HG03558 (cell line): ENCODE data around the gene EME2.
"Not testable (repeated sequence)": the region's sequence is repeated elsewhere in the genome, so short reads cannot be mapped to it uniquely, and the experiment has no call there.

ENCODE experiments used
- ATAC-seq: cut with Tn5 transposase; IDR thresholded peaks from one replicate; pipeline ENCODE4 v1.9.1; 2021; ENCODE audit warnings: moderate number of reproducible peaks; ENCODE audit not compliant: unreplicated experiment; ENCODE audit errors: extremely low read depth

Gene EME2, protein sequence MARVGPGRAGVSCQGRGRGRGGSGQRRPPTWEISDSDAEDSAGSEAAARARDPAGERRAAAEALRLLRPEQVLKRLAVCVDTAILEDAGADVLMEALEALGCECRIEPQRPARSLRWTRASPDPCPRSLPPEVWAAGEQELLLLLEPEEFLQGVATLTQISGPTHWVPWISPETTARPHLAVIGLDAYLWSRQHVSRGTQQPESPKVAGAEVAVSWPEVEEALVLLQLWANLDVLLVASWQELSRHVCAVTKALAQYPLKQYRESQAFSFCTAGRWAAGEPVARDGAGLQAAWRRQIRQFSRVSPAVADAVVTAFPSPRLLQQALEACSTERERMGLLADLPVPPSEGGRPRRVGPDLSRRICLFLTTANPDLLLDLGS

DNA sequence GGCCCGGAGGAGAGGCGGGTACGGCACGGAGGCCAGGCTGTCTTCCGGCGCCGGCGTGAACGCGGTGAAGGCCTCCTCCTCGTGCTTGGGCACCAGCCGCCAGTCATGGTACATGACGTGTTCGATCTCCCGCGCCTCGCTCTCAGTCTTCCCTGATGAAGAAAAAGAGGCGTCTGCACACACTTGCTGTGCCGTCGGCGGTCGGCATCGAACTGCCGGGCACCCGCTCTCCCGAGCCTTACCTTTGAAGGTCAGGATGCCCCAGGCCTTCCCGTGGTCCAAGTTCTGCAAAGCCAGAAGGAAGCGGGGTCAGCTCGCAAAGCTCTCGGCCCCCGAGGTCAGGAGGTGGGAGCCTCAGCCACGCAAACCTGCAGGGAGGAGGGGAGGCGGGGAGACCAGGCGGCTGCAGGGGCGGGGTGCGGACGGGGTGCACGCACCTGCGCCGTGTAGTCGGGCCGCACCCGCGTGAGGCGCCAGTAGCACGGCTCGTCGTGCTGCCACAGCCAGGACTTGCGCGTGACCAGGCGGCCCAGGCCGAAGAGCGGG lies at the start of gene EME2:
EME2 (plus strand) TSS at position 449 of the 546 bp plus-strand sequence. CDS start 418 bp downstream, outside the sequence.
- no peak for ATAC-seq

GRCh38 chr16:1723450-1724147 lies 49.0 kb upstream of the EME2 start:
- no peak for ATAC-seq

DNA sequence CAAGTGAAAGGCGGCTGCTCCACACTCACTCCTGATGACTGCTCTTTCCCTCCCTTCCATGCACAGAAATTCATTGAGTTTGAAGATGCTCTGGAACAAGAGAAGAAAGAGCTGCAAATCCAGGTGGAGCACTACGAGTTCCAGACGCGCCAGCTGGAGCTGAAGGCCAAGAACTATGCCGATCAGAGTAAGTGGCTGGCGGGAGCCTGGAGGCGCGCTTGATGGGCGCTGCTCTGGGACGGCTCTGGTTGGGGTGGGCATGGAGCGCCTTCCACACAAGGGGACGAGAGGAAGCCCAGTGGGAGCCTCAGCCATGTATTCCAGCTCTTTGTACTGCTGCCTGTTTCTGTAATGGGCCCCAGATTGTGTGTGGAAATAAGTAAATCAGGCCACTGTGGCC lies 48.1 kb upstream of the EME2 start:
- ATAC-seq: no peak

DNA sequence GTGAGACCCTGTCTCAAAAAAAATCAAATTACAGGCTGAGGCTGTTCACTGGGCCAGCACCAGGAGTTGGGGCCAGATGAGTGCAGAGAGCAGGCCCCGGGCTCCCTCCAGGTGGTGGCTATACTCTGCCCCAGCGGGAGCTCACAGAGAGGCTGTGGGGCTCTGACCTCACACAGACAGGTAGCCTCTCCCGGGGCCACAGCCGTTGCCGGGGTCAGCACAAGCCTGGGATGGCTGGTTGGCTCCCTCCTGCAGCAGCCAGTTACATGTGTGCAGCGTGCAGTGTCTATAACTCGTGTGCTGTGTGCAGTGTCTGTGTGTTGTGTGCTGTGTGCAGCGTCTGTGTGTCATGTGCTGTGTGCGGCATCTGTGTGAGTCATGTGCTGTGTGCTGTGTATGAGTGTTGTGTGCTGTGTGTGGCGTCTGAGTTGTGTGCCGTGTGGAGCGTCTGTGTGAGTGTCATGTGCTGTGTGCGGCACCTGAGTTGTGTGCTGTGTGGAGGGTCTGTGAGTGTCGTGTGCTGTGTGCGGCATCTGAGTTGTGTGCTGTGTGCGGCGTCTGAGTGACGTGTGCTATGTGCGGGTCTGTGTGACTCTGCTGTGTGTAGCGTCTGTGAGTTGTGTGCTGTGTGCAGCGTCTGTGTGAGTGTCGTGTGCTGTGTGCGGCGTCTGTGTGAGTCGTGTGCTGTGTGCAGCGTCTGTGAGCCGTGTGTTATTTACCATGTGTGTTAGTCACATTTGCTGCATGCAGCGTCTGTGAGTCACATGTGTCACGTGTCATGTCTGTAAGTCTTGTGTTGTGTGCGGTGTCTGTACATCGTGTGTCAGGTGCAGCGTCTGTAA lies 45.7 kb upstream of the EME2 start:
- no peak for ATAC-seq

DNA sequence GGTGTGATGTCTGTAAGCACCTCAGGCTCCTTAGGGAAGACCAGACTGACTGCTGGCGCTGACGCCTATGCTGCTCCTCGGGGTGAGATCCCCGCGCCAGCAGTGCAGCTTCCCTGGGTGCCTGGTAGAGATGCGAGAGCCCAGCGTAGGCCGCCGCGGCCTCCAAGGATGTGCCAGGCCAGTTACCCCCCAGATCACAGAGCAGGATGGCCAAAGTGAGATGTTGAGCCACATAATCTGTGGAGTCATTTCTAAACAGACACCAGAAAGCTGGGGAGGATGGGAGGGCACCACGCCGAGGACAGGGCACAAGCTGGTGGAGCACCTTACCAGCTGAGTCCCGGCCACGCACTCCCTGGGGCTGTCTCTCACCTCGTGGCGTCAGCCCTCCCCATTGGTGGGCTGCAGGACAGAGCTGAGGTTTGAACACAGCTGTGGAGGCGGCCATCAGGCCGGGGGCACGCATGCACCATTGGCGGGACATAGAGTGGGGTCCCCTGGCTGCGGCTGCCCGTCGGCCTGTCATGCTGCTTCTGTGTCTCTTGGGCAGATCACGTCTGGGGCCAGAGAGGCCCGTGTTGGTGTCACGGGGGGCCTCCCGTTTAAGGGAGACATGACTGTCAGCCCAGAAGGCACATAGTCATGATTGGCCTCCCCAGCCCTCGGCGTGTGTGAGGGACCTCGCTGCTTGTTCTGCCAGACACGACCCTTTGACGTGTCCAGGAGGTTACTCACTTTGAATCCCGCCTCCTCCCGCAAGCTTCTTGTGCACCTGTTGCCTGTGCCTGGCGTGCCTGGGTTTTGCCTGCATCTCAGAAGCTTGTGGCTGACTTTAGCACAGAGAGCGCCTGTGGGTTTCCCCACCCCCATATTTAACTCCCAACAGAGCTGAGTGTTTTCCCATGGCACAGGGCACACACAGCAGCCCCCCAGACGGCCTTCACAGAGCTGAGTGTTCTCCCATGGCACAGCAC lies 44.7 kb upstream of the EME2 start:
- no peak for ATAC-seq

- ATAC-seq: no peak
These were observed 43.6 kb upstream of the EME2 start for GRCh38 chr16:1729026-1729425.

DNA sequence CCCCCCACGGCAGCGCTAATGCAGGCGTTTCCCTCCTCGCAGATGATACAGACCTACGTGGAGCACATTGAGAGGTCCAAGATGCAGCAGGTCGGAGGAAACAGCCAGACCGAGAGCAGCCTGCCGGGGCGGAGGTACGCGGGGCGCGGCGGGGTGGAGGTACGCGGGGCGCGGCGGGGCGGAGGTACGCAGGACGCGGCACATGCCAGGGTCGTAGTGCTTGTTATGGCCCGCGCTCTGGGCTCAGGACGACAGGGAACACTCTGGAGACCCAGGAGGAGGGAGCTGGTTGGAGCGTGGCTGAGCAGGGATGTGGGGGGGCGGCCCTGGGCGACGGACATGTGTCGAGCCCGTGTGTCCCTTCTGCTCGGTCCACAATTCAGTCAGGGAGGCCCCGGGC lies 43.2 kb upstream of the EME2 start:
- ATAC-seq: no peak

DNA sequence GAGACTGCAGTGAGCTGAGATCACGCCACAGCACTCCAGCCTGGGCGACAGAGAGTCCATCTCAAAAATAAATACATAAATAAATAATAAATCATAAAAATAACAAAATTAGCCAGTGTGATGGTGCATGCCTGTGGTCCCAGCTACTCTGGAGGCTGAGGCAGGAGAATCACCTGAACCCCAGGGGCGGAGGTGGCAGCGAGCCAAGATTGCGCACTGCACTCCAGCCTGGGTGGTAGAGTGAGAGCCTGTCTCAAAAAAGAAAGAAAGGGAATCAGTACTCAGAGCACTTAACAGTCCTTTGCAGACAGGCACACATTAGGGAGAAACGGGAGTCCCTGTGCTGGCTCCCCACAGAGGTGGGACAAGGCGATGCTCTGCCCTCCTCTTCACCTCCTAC lies 41.5 kb upstream of the EME2 start:
- no peak for ATAC-seq

GRCh38 chr16:1731603-1732002 lies 41.0 kb upstream of the EME2 start:
- ATAC-seq: no peak

- ATAC-seq: no peak
These were observed 40.5 kb upstream of the EME2 start for GRCh38 chr16:1732071-1732470.

GRCh38 chr16:1732551-1732987 lies 40.0 kb upstream of the EME2 start:
- not testable (repeated sequence) for ATAC-seq

DNA sequence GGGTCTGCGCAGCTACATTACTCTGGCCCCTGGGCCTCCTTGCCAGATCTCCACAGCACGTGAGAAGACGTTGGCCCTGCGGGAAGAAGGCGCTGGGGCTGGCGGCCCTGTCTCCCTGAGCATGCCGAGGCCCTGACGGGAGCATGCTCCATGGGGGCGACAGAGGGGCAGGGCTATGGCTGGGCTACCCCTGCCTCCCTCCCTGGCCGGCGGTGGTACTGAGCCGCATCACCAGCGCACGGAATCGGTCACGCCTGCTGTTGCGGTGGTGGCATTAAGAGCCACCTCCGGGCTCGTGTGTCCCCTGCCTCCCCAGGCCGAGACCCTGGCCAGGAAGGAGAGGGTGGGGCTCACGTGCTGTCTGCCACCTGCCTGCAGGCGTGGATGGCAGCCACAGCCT lies 38.5 kb upstream of the EME2 start:
- no peak for ATAC-seq

DNA sequence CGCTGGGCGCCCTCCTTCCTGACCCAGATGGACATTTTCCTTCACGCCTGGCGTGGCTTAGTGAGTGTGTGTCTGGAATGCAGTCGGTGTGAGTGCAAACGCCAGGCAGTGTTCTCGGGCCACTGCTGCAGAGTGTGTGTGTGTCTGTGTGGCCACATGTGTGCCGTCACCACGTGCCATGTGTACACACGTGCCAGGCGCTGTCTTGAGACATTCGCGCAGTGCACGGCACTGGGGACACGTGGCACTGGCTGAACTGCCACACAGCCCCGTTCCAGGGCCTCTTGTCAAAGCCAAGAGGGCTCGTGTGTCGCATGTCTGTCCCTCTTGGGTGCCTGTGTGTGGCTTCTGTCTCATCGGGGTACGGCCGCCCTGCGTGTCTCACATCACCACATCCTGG lies 37.8 kb upstream of the EME2 start:
- ATAC-seq: no peak

GRCh38 chr16:1740234-1740633 lies 32.4 kb upstream of the EME2 start:
- no peak for ATAC-seq

GRCh38 chr16:1740781-1741490 lies 31.7 kb upstream of the EME2 start:
- ATAC-seq: no peak

DNA sequence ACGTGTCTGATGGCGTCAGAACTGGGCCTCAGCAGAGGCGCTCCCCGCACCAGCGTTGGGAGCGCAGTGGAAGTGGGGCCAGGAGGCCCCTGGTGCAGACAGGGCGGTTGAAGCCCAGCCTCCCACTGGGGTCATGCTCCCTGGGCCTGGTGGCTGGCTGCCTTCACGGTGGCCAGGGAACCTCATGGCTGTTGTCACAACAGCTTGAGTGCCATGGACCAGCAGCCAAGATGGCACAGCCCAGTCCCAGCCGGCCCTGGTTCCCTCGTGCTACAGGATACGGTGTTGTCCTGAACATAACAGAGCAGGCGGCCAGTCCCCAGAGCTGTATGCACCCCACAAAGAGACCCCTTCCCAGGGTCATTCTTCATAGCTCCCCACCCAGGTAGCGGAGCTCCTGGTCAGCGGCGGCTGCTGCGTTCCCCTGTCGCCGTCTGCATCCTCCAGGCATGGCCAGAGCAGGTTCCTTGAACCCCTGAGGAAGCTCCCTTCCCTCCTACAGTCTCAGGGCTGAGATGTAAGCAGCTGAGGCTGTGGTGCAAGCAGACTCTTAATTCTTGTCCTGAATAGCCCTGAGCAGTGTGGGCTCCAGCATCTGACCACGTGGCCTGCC lies 31.0 kb upstream of the EME2 start:
- no peak for ATAC-seq

DNA sequence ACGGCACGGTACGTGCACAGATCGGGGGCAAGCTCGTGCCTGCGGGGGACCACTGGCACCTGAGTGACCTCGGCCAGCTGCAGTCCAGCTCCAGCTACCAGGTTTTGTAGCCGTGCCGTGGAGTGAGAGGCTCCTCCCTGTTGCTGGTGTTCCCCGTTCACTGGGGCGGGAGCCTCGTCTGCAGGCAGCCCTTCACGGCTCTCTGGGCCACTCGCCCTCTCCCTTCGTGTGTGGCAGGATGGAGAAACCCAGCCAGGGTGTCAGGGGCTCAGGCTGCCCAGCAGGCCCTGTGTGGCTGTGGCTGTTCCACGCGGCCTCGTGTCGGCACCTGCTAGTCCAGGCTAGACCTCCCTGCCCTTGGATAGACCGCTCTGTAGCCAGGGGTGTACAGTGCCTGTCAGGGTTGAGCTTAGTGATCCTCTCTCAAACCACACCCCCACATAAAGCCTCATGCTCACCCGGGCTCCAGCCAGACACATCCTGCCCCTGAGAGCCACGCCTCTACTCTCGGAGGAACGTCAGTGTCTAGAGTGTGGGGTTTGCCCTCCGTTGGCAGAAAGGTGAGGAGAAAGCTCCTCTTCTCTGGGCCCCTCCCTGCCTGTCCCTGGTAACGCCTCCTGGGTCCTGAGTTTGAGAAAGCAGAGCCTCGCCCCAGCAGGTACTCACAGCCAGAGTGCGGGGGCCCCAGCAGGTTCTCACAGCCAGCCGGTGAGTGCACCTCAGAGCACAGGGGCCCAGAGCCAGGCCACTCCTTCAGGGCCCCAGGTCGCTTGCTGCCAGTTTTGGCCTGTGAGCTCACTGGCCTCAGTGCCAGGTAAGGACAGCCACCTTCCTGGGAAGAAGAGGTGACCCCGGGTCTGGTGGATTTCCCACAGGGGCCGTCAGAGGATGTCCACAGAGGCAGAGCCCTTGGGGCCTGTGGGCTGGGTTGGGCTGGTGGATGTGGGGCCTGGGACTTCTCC lies 29.0 kb upstream of the EME2 start:
- no peak for ATAC-seq
